Activated CD4-positive, alpha-beta memory T cell treated with anti-CD3 and anti-CD28 coated beads, Interleukin-2, amount 10 ng/mL, durations not matched to agents 7 days and 5 days (primary cell): ENCODE measurements around the gene SLFN12L. TPM values are rescaled to one million over a fixed set of nuclear protein-coding genes. Genes with fewer than 3 reads are reported as not detected.
"Not testable (repeated sequence)": the region's sequence is repeated elsewhere in the genome, so short reads cannot be mapped to it uniquely, and the experiment has no call there.

Source experiments
- CTCF ChIA-PET: fragments of 350-600 bp; sonication (Branson Sonifier 250); formaldehyde crosslinking; loops from one replicate; lab custom pipeline; 2021; ENCODE audit warnings: antibody characterized with exemption, inconsistent platforms; lab: Charles Lee
- POLR2A ChIA-PET: fragments of 350-600 bp; sonication (Branson Sonifier 250); formaldehyde crosslinking; loops from one replicate; lab custom pipeline; 2021; ENCODE audit warnings: antibody characterized with exemption; lab: Charles Lee
- DNase-seq: peaks from one replicate; pipeline ENCODE4 v3.0.0-alpha.2; 2020
- H3K27ac Mint-ChIP-seq: one replicate; pipeline ENCODE4 v1.8.0; 2021; ENCODE audit warnings: mild to moderate bottlenecking, mixed read lengths
- H3K27me3 Mint-ChIP-seq: one replicate; pipeline ENCODE4 v1.8.0; 2021; ENCODE audit warnings: mixed read lengths
- H3K36me3 Mint-ChIP-seq: one replicate; pipeline ENCODE4 v1.8.0; 2021; ENCODE audit warnings: low read depth, mixed read lengths
- H3K4me1 Mint-ChIP-seq: one replicate; pipeline ENCODE4 v1.8.0; 2021; ENCODE audit warnings: mixed read lengths
- H3K4me3 Mint-ChIP-seq: one replicate; pipeline ENCODE4 v1.8.0; 2021; ENCODE audit warnings: mild to moderate bottlenecking, mixed read lengths
- H3K9me3 Mint-ChIP-seq: one replicate; pipeline ENCODE4 v1.8.0; 2021; ENCODE audit warnings: mixed read lengths
- total RNA-seq, 2 experiments: library from RNA; stranded (reverse); gene quantifications; one replicate each; pipeline ENCODE4 v1.2.3, GENCODE V29; 2021

The SLFN12L gene
- total RNA-seq, 2 experiments from 2014 or later = 103 to 110 TPM

GRCh38 chr17:35491417-35491816 is 46.1 kb downstream of the SLFN12L start:
- H3K4me1 Mint-ChIP-seq = peaks cover 69% of the 10 kb centered on the region
- CTCF ChIA-PET = interaction anchor here (1.6 kb wide), 1 partner anchor 48 kb away, joined by 4 read pairs; no protein-coding TSS in a partner anchor
- no peaks in the 10 kb centered on the region for H3K27me3 Mint-ChIP-seq
- peaks cover 76% of the 10 kb centered on the region for H3K36me3 Mint-ChIP-seq
- no peak for DNase-seq
- POLR2A ChIA-PET = interaction anchor here (1.3 kb wide), 1 partner anchor 248 kb away, joined by 3 read pairs; the partner anchor contains the start of gene SLFN5
- no peak overlapping the region for H3K27ac Mint-ChIP-seq
- no peak overlapping the region for H3K4me3 Mint-ChIP-seq
- H3K9me3 Mint-ChIP-seq = no peaks in the 10 kb centered on the region

GRCh38 chr17:35489944-35490343 is 47.5 kb downstream of the SLFN12L start:
- no peaks in the 10 kb centered on the region for H3K9me3 Mint-ChIP-seq
- no peak overlapping the region for H3K4me3 Mint-ChIP-seq
- ChIA-PET CTCF (interaction anchor here (0.8 kb wide), 1 partner anchor 44 kb away, joined by 3 read pairs; no protein-coding TSS in a partner anchor), POLR2A (no interaction called here)
- no peaks in the 10 kb centered on the region for H3K27me3 Mint-ChIP-seq
- H3K36me3 Mint-ChIP-seq = peaks cover 83% of the 10 kb centered on the region
- DNase-seq = no peak
- peaks cover 77% of the 10 kb centered on the region for H3K4me1 Mint-ChIP-seq
- no peak overlapping the region for H3K27ac Mint-ChIP-seq

GRCh38 chr17:35488991-35489390 is 48.5 kb downstream of the SLFN12L start:
- peaks cover 89% of the 10 kb centered on the region for H3K36me3 Mint-ChIP-seq
- no peak for DNase-seq
- no peaks in the 10 kb centered on the region for H3K9me3 Mint-ChIP-seq
- ChIA-PET CTCF (interaction anchor here (2.2 to 3.7 kb wide), 2 partner anchors 49 to 176 kb away, joined by 16 to 20 read pairs; partner anchors contain the start of gene SLFN12L), POLR2A (interaction anchor here (0.8 to 4.4 kb wide), 9 partner anchors 10 to 248 kb away, joined by 4 to 55 read pairs (median 9); partner anchors contain the start of genes AP2B1, SLFN11, SLFN12L and SLFN13)
- no peak overlapping the region for H3K27ac Mint-ChIP-seq
- peaks cover 77% of the 10 kb centered on the region for H3K4me1 Mint-ChIP-seq
- peak overlapping the region; percentile 2 for H3K4me3 Mint-ChIP-seq
- no peaks in the 10 kb centered on the region for H3K27me3 Mint-ChIP-seq

- peaks cover 90% of the 10 kb centered on the region for H3K36me3 Mint-ChIP-seq
- DNase-seq = peak; percentile 76
- ChIA-PET CTCF (interaction anchor here (1.0 to 3.7 kb wide), 6 partner anchors 19 to 175 kb away, joined by 3 to 20 read pairs (median 5); partner anchors contain the start of genes SLFN11 and SLFN12L), POLR2A (interaction anchor here (0.7 to 4.4 kb wide), 21 partner anchors 13 to 368 kb away, joined by 3 to 55 read pairs (median 6); partner anchors contain the start of genes AP2B1, SLFN11, SLFN12L and SLFN13)
- H3K4me1 Mint-ChIP-seq = peaks cover 65% of the 10 kb centered on the region
- peak overlapping the region; percentile 81 for H3K4me3 Mint-ChIP-seq
- peak overlapping the region; percentile 85 for H3K27ac Mint-ChIP-seq
- H3K27me3 Mint-ChIP-seq = no peaks in the 10 kb centered on the region
- H3K9me3 Mint-ChIP-seq = no peaks in the 10 kb centered on the region
Measured at GRCh38 chr17:35486920-35487732, 50.4 kb downstream of the SLFN12L start.

DNA sequence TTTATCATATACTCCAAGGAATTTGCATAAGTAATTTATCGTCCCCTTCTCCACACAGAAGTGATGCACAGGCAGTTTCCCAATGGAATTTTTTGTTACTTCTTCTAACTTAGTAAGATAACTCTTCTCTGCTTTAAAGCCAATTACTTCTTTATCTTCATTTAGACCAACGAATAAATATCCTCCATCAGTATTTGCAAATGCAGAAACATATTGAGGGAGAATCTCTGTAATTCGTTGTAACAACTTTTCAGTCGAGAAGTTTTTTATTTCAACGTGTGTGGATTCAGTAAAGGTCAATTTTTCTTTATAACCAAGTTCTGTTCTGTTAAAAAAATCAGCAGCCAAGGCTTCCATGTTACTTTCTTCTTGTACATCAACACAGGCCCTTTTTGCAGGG is 58.2 kb downstream of the SLFN12L start:
- no peaks in the 10 kb centered on the region for H3K27me3 Mint-ChIP-seq
- CTCF ChIA-PET = no interaction called here
- no peak overlapping the region for H3K4me3 Mint-ChIP-seq
- no peak for DNase-seq
- POLR2A ChIA-PET = interaction anchor here (1.1 kb wide), 1 partner anchor 167 kb away, joined by 4 read pairs; no protein-coding TSS in a partner anchor
- H3K36me3 Mint-ChIP-seq = peaks cover 92% of the 10 kb centered on the region
- H3K4me1 Mint-ChIP-seq = peaks cover 35% of the 10 kb centered on the region
- no peak overlapping the region for H3K27ac Mint-ChIP-seq
- H3K9me3 Mint-ChIP-seq = no peaks in the 10 kb centered on the region

DNA sequence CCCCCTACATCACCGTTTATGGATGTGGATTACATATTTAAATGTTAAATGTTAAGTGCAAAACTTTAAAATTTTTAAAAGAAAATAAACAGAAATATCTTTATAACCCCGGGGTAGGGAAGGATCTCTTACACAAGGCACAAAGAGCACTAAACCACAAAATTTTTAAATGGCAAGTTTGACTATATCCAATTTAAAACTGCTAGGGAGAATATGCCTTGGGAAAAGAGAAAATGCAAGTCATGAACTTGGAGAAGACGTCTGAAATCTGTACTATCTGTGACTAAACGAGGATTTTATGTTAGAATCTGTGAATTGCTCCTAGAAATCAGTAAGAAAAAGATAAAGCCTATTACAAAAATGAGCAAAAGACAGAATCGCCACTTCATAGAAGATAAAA is 60.2 kb downstream of the SLFN12L start:
- no peaks in the 10 kb centered on the region for H3K27me3 Mint-ChIP-seq
- POLR2A ChIA-PET = no interaction called here
- CTCF ChIA-PET = no interaction called here
- peaks cover 92% of the 10 kb centered on the region for H3K36me3 Mint-ChIP-seq
- H3K4me1 Mint-ChIP-seq = peaks cover 37% of the 10 kb centered on the region
- no peak for DNase-seq
- H3K4me3 Mint-ChIP-seq = no peak overlapping the region
- no peak overlapping the region for H3K27ac Mint-ChIP-seq
- H3K9me3 Mint-ChIP-seq = peaks cover 2% of the 10 kb centered on the region

DNA sequence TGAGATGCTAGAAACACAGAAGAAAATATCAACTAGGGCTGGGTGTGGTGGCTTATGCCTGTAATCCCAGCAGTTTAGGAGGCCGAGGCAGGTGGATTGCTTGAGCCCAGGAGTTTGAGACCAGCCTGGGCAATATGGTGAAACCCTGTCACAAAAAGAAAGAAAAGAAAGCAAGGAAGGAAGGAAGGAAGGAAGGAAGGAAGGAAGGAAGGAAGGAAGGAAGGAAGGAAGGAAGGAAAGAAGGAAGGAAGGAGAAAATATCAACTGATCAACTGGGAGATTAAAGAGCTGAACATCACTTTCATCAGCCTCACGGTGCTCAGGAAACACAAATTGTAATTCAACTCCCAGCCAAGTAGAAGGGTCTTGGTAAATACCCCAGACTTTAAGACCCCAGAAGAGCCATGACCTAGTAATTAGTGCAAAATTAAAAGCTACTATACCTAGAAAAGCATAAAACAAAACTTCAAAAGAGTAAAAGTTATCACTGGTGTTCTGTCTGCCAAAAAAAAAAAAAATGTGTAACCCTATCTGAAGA is 61.1 kb downstream of the SLFN12L start:
- Mint-ChIP-seq H3K4me1 (peaks cover 40% of the 10 kb centered on the region), H3K9me3 (peaks cover 5% of the 10 kb centered on the region), H3K27me3 (no peaks in the 10 kb centered on the region), H3K4me3 (no peak overlapping the region), H3K36me3 (peaks cover 90% of the 10 kb centered on the region), H3K27ac (no peak overlapping the region)
- no peak for DNase-seq
- ChIA-PET CTCF (interaction anchor here (1.1 kb wide), 1 partner anchor 164 kb away, joined by 3 read pairs; no protein-coding TSS in a partner anchor), POLR2A (no interaction called here)

GRCh38 chr17:35468475-35468874 is 69.0 kb downstream of the SLFN12L start:
- H3K4me3 Mint-ChIP-seq = no peak overlapping the region
- POLR2A ChIA-PET = interaction anchor here (0.7 to 3.9 kb wide), 7 partner anchors 15 to 155 kb away, joined by 3 to 11 read pairs (median 6); partner anchors contain the start of genes SLFN11 and SLFN13
- H3K27ac Mint-ChIP-seq = peak overlapping the region; percentile 58
- peaks cover 50% of the 10 kb centered on the region for H3K4me1 Mint-ChIP-seq
- no peak for DNase-seq
- CTCF ChIA-PET = interaction anchor here (1.0 to 1.6 kb wide), 2 partner anchors 19 to 65 kb away, joined by 5 to 6 read pairs; no protein-coding TSS in a partner anchor
- no peaks in the 10 kb centered on the region for H3K27me3 Mint-ChIP-seq
- H3K36me3 Mint-ChIP-seq = peaks cover 76% of the 10 kb centered on the region
- H3K9me3 Mint-ChIP-seq = peaks cover 5% of the 10 kb centered on the region

- Mint-ChIP-seq H3K4me3 (no peak overlapping the region), H3K27me3 (no peaks in the 10 kb centered on the region), H3K36me3 (peaks cover 76% of the 10 kb centered on the region), H3K9me3 (peaks cover 5% of the 10 kb centered on the region), H3K27ac (peak overlapping the region; percentile 58), H3K4me1 (peaks cover 52% of the 10 kb centered on the region)
- POLR2A ChIA-PET = interaction anchor here (0.7 to 3.9 kb wide), 6 partner anchors 16 to 155 kb away, joined by 3 to 11 read pairs (median 6); partner anchors contain the start of genes SLFN11 and SLFN13
- CTCF ChIA-PET = interaction anchor here (1.0 to 1.6 kb wide), 3 partner anchors 20 to 154 kb away, joined by 3 to 6 read pairs (median 5); no protein-coding TSS in a partner anchor
- peak; percentile 64 for DNase-seq
Measured at GRCh38 chr17:35467824-35468223, 69.7 kb downstream of the SLFN12L start.

DNA sequence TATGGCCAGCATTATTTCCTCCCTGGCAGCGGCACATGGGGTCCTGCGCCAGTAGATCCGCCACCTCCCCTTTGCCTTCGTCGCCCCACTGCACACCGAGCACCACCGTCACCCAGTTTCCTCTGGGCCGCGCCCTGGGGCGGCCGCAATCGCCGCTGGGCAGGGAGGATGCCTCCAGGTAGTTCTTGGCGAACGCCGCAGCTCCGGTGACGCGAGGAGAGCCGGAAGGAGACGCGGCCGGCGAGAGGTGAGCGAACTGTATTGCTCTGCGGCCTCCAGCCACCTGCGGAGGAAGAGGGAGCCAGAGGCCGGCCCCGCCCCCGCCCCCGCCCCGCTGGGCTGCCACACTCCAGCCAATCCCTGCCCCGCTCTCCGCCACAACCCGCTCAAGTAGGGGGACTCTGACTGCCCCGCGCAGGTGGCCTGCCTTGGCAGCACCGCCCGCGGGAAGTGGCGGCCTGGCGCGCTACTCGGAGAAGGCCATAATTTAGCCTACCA is 77.1 kb downstream of the SLFN12L start:
- POLR2A ChIA-PET = interaction anchor here (1.0 to 4.1 kb wide), 3 partner anchors 12 to 147 kb away, joined by 3 to 15 read pairs (median 4); partner anchors contain the start of gene SLFN13
- CTCF ChIA-PET = no interaction called here
- peak overlapping the region; percentile 72 for H3K27ac Mint-ChIP-seq
- H3K27me3 Mint-ChIP-seq = no peaks in the 10 kb centered on the region
- peak overlapping the region; percentile 48 for H3K4me3 Mint-ChIP-seq
- peaks cover 68% of the 10 kb centered on the region for H3K36me3 Mint-ChIP-seq
- peaks cover 4% of the 10 kb centered on the region for H3K9me3 Mint-ChIP-seq
- peak; percentile 73 for DNase-seq
- peaks cover 31% of the 10 kb centered on the region for H3K4me1 Mint-ChIP-seq

DNA sequence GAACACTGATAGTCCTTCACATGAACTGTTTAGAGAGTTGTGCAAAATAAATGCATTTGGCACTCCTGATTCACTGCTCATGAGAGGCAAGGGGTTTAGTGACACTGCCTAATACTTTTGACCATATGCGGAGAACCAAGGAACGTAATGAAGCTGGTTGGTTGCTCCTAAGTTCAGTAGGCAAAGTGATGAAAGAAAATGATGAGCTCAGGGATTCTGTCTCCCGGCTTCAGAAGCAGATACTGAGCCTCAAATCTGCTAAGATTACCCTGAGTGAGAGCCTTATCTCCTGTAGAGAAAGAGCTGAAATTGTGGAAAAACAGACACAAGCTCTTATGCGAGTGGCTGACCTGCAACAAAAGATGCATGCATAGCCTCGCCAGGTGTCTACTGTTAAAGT is 83.4 kb downstream of the SLFN12L start:
- H3K27me3 Mint-ChIP-seq, POLR2A ChIA-PET, DNase-seq, H3K4me1 Mint-ChIP-seq, H3K27ac Mint-ChIP-seq, H3K9me3 Mint-ChIP-seq, H3K4me3 Mint-ChIP-seq, CTCF ChIA-PET: not testable (repeated sequence)
- H3K36me3 Mint-ChIP-seq = peaks cover 55% of the 10 kb centered on the region

GRCh38 chr17:35453171-35453570 is 84.3 kb downstream of the SLFN12L start:
- H3K27me3 Mint-ChIP-seq = no peaks in the 10 kb centered on the region
- H3K4me1 Mint-ChIP-seq = peaks cover 13% of the 10 kb centered on the region
- CTCF ChIA-PET = no interaction called here
- no peak for DNase-seq
- POLR2A ChIA-PET = no interaction called here
- H3K27ac Mint-ChIP-seq = no peak overlapping the region
- peaks cover 54% of the 10 kb centered on the region for H3K36me3 Mint-ChIP-seq
- no peak overlapping the region for H3K4me3 Mint-ChIP-seq
- H3K9me3 Mint-ChIP-seq = no peaks in the 10 kb centered on the region
